HepG2 (cell line): ENCODE results near the gene DCST2. TPM values are rescaled to one million over a fixed set of nuclear protein-coding genes. Genes with fewer than 3 reads are reported as not detected.

Source experiments
- AGO2 ChIP-seq: fragments of 200-400 bp; formaldehyde crosslinking; optimal IDR thresholded peaks from 2 replicates; pipeline ENCODE3; 2017; ENCODE audit warnings: mild to moderate bottlenecking, low read depth, low read length, moderate library complexity
- ERF ChIP-seq: IDR thresholded peaks from 2 replicates; pipeline ENCODE4 v1.6.1; 2018; ENCODE audit warnings: missing biosample characterization, missing genetic modification reagents
- GATA4 ChIP-seq: sonication (generic); IDR thresholded peaks from 2 replicates; pipeline ENCODE4 v1.6.1; 2016; ENCODE audit warnings: antibody characterized with exemption, low read depth, borderline replicate concordance
- MTA3 ChIP-seq: sonication (generic); formaldehyde crosslinking; IDR thresholded peaks from 2 replicates; pipeline ENCODE4 v1.4.0; 2020; ENCODE audit warnings: missing genetic modification reagents
- MYC ChIP-seq: sonication (generic); formaldehyde crosslinking; IDR thresholded peaks from 2 replicates; pipeline ENCODE4 v1.9.0; 2021; ENCODE audit warnings: missing genetic modification reagents, borderline replicate concordance
- NFYC ChIP-seq: IDR thresholded peaks from 2 replicates; pipeline ENCODE4 v1.6.1; 2016; ENCODE audit warnings: missing genetic modification reagents, missing compliant biosample characterization
- SOX13 ChIP-seq, 3 experiments: fragments of 450-650 bp in 1 of 3; sonication (generic) in 1 of 3; formaldehyde crosslinking in 1 of 3; IDR thresholded peaks in 2 of 3; conservative IDR thresholded peaks in 1 of 3; 2 replicates each; pipeline versions ENCODE4 v1.5.0 to v1.6.1; 2016 to 2020; ENCODE audit warnings: antibody characterized with exemption in 1 of 3, mild to moderate bottlenecking in 1 of 3, missing compliant biosample characterization in 1 of 3, missing genetic modification reagents in 1 of 3, moderate library complexity in 1 of 3
- THAP7 ChIP-seq: sonication (generic); formaldehyde crosslinking; IDR thresholded peaks from 2 replicates; pipeline ENCODE4 v1.8.1; 2023; ENCODE audit warnings: mild to moderate bottlenecking, missing genetic modification reagents
- YEATS2 ChIP-seq: sonication (generic); formaldehyde crosslinking; IDR thresholded peaks from 2 replicates; pipeline ENCODE4 v1.4.0; 2020; ENCODE audit warnings: missing genetic modification reagents, borderline replicate concordance
- ZNF280D ChIP-seq: sonication (generic); formaldehyde crosslinking; IDR thresholded peaks from 2 replicates; pipeline ENCODE4 v1.5.1; 2020; ENCODE audit warnings: mild to moderate bottlenecking, missing genetic modification reagents
- ZNF318 ChIP-seq: sonication (generic); formaldehyde crosslinking; IDR thresholded peaks from 2 replicates; pipeline ENCODE4 v1.4.0; 2020; ENCODE audit warnings: mild to moderate bottlenecking, missing genetic modification reagents
- ZNF414 ChIP-seq: sonication (generic); formaldehyde crosslinking; IDR thresholded peaks from 2 replicates; pipeline ENCODE4 v1.5.0; 2020; ENCODE audit warnings: missing genetic modification reagents
- ZNF704 ChIP-seq: sonication (generic); formaldehyde crosslinking; IDR thresholded peaks from 2 replicates; pipeline ENCODE4 v1.8.1; 2023; ENCODE audit warnings: mild to moderate bottlenecking, inconsistent platforms, moderate library complexity, missing genetic modification reagents, borderline replicate concordance
- polyA plus RNA-seq, 8 experiments: library from polyadenylated mRNA; depleted of rRNA in 3 of 8; stranded (reverse) in 7 of 8; unstranded in 1 of 8; fragments of >200 nt; fragmentation: Illumina TruSeq in 4 of 8; extraction: Trizol in 4 of 8; gene quantifications; 2 replicates each; pipeline versions ENCODE4 v1.2.1 to v1.2.3, GENCODE V29; 2011 to 2016; ENCODE audit warnings: low read depth in 4 of 8, missing spikeins in 1 of 8, mixed read lengths in 1 of 8; ENCODE audit not compliant: insufficient read depth in 1 of 8
- total RNA-seq, 5 experiments: library from RNA; depleted of rRNA; stranded (reverse); fragments of >200 nt; fragmentation: Illumina TruSeq; extraction: Trizol; gene quantifications; 2 replicates each; pipeline ENCODE4 v1.2.3, GENCODE V29; 2016; ENCODE audit warnings: low read depth in 1 of 5

The DCST2 gene
- total and polyA plus RNA-seq, 2 of the 13 experiments (the other 11 are each of a cell fraction or from before 2014, with no cell fraction given): 0.74 TPM; not detected in 1

GRCh38 chr1:154974102-154974807, 59.3 kb downstream of the DCST2 start, which contains the start of gene CKS1B (continued):
- TF ChIP-seq ZNF318 (CRISPR knock-in tag) (0 out of 2 replicates have a peak, but pooled peaks have one; percentile 60), SOX13 (IDR thresholded peaks at IDR 0.05) (no peak), SOX13 (CRISPR knock-in tag; conservative IDR thresholded peaks at IDR 0.05 in 1 of 2, IDR thresholded peaks at IDR 0.05 in 1 of 2) (no peak), MTA3 (CRISPR knock-in tag) (no peak), THAP7 (0 out of 2 replicates have a peak, but pooled peaks have one; percentile 8), ZNF704 (CRISPR knock-in tag) (peak; percentile 52; the same call in 1 of the 2 replicates), ZNF280D (CRISPR knock-in tag) (0 out of 2 replicates have a peak, but pooled peaks have one; percentile 62), GATA4 (0 out of 2 replicates have a peak, but pooled peaks have one; percentile 31), MYC (CRISPR knock-in tag) (peak; percentile 93), NFYC (CRISPR knock-in tag) (peak; percentile 99), AGO2 (peak; percentile 7), ZNF414 (no peak; the same call in 1 of the 2 replicates), ERF (CRISPR knock-in tag) (peak; percentile 53; the same call in 1 of the 2 replicates), YEATS2 (CRISPR knock-in tag) (peak; percentile 67; the same call in 1 of the 2 replicates)
